Right lobe of liver (tissue), 4 donors: ENCODE measurements around the gene TYW1B.
"Not testable (repeated sequence)": the region's sequence is repeated elsewhere in the genome, so short reads cannot be mapped to it uniquely, and the experiment has no call there.

Experiments used
- POLR2A ChIP-seq: fragments of 450-650 bp; IDR thresholded peaks from one replicate; pipeline ENCODE4 v1.6.1; 2017; ENCODE audit warnings: antibody characterized with exemption, mild to moderate bottlenecking
- TF ChIP-seq, protein P1 (sequence below), 4 donors: fragments of 200-600 bp in 3 of 4; fragments of 450-650 bp in 1 of 4; IDR thresholded peaks; one replicate each; pipeline versions ENCODE4 v1.5.1 to v1.8.0; 2016 to 2022; ENCODE audit warnings: antibody characterized with exemption in 4 of 4, mild to moderate bottlenecking in 2 of 4
- donor health status: DM: no; HTN: no; CAD: no.
- donor health status: DM: no; HTN: no; CAD: no.
- donor health status: DM: no; HTN: yes; CAD: no.

DNA sequence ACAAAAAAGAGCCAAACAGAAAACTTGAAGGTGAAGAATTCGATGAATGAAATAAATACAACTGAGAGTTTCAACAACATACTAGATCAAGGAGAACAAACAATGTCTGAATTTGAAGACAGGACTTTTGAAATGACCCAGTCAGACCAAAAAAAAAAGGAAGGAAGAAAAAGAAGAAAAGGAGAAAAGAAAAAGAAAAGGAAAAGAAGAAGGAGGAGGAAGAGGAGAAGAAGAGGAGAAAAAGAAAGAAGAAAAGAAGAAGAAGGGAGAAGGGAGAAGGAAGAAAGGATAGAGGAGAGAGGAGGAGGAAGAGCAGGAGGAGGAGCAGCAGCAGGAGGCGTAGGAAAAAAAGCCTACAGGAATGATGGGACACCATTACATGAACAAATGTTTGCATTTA lies 97.6 kb downstream of the TYW1B start:
- not testable (repeated sequence) for TF ChIP-seq POLR2A
- TF ChIP-seq, protein P1, sequence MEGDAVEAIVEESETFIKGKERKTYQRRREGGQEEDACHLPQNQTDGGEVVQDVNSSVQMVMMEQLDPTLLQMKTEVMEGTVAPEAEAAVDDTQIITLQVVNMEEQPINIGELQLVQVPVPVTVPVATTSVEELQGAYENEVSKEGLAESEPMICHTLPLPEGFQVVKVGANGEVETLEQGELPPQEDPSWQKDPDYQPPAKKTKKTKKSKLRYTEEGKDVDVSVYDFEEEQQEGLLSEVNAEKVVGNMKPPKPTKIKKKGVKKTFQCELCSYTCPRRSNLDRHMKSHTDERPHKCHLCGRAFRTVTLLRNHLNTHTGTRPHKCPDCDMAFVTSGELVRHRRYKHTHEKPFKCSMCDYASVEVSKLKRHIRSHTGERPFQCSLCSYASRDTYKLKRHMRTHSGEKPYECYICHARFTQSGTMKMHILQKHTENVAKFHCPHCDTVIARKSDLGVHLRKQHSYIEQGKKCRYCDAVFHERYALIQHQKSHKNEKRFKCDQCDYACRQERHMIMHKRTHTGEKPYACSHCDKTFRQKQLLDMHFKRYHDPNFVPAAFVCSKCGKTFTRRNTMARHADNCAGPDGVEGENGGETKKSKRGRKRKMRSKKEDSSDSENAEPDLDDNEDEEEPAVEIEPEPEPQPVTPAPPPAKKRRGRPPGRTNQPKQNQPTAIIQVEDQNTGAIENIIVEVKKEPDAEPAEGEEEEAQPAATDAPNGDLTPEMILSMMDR (IDR thresholded peaks at IDR 0.05) = not testable (repeated sequence)
